SU-DHL-6 (cell line): ENCODE measurements around the gene BPIFB6.

ENCODE experiments used
- CTCF ChIP-seq: fragments of 200-600 bp; sonication (generic); IDR thresholded peaks from one replicate; pipeline ENCODE4 v1.5.1; 2017; ENCODE audit warnings: antibody characterized with exemption, mild to moderate bottlenecking, low read length, moderate library complexity; ENCODE audit not compliant: insufficient read depth, poor library complexity, severe bottlenecking
- EZH2phosphoT487 ChIP-seq: fragments of 200-600 bp; sonication (generic), shearing (Covaris generic); conservative IDR thresholded peaks from 2 replicates; pipeline ENCODE4 v1.6.1; 2018; ENCODE audit warnings: mild to moderate bottlenecking, antibody characterized with exemption, low read length, moderate library complexity, mixed read lengths

- no peak for TF ChIP-seq CTCF
- TF ChIP-seq EZH2phosphoT487 = no peak
Measured at GRCh38 chr20:33004141-33004751, 27.2 kb upstream of the BPIFB6 start, which contains the start of gene SUN5.
